Bronchial epithelial cell (primary cell): ENCODE measurements around the gene FAT1. TPM values are rescaled to one million over a fixed set of nuclear protein-coding genes. Genes with fewer than 3 reads are reported as not detected.

Experiments used
- DNase-seq: peaks from one replicate; pipeline ENCODE4 v3.0.0-alpha.2; 2010; ENCODE audit warnings: low read depth
- FAIRE-seq: peaks from 2 replicates; lab custom pipeline; 2011; peaks lifted over from hg19 to GRCh38; lab: Jason Lieb, UNC
- H3K27me3 ChIP-seq: 2 replicates; pipeline ENCODE4 v1.5.1; 2011; ENCODE audit warnings: low read length; ENCODE audit not compliant: control insufficient read depth, insufficient read depth
- H3K36me3 ChIP-seq: 2 replicates; pipeline ENCODE4 v1.5.1; 2011; ENCODE audit warnings: low read length; ENCODE audit not compliant: control insufficient read depth, insufficient read depth
- H3K4me3 ChIP-seq: 2 replicates; pipeline ENCODE4 v1.5.1; 2011; ENCODE audit warnings: mild to moderate bottlenecking, low read depth, low read length, control low read depth
- total RNA-seq: library from RNA; depleted of rRNA; stranded (reverse); fragments of >200 nt; gene quantifications from 2 replicates; pipeline ENCODE4 v1.2.1, GENCODE V29; 2014
- TF ChIP-seq, protein P1 (sequence below): IDR thresholded peaks from 2 replicates; pipeline ENCODE4 v1.5.1; 2011; ENCODE audit warnings: mild to moderate bottlenecking, moderate library complexity, low read length, control low read depth, inconsistent platforms; ENCODE audit not compliant: insufficient read depth, severe bottlenecking

Gene FAT1
- total RNA-seq, 1 donor from 2014 or later = 237 TPM

DNA sequence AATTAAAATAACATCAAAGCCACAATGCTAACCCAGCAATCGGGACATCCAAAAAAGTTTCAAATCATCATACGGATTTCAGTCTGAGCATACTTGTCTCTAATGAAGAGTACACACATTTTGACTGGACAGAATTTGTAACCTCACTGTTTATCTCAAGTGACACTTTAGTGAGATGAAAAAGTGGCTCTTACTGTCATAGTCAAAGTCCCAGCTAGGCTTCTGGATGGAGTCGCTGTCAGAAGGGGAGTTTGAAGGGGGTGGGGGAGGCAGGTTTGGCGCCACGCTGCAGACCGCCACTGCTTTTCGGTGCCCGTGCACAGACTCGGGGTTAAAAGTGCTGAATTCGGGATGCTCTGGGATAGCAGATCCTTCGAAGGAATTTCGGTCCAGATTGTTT lies 127.3 kb downstream of the FAT1 start:
- no peak overlapping the region for H3K4me3 ChIP-seq
- peaks cover 28% of the 10 kb centered on the region for H3K36me3 ChIP-seq
- TF ChIP-seq, protein P1, sequence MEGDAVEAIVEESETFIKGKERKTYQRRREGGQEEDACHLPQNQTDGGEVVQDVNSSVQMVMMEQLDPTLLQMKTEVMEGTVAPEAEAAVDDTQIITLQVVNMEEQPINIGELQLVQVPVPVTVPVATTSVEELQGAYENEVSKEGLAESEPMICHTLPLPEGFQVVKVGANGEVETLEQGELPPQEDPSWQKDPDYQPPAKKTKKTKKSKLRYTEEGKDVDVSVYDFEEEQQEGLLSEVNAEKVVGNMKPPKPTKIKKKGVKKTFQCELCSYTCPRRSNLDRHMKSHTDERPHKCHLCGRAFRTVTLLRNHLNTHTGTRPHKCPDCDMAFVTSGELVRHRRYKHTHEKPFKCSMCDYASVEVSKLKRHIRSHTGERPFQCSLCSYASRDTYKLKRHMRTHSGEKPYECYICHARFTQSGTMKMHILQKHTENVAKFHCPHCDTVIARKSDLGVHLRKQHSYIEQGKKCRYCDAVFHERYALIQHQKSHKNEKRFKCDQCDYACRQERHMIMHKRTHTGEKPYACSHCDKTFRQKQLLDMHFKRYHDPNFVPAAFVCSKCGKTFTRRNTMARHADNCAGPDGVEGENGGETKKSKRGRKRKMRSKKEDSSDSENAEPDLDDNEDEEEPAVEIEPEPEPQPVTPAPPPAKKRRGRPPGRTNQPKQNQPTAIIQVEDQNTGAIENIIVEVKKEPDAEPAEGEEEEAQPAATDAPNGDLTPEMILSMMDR = no peak
- no peak for DNase-seq
- no peaks in the 10 kb centered on the region for H3K27me3 ChIP-seq
- no peak for FAIRE-seq

GRCh38 chr4:186593587-186593973 lies 130.1 kb downstream of the FAT1 start:
- FAIRE-seq (no peak), DNase-seq (no peak)
- TF ChIP-seq, protein P1 = no peak
- Histone ChIP-seq H3K4me3 (no peak overlapping the region), H3K36me3 (peaks cover 21% of the 10 kb centered on the region), H3K27me3 (no peaks in the 10 kb centered on the region)

- no peak for FAIRE-seq
- H3K36me3 ChIP-seq = peaks cover 21% of the 10 kb centered on the region
- no peaks in the 10 kb centered on the region for H3K27me3 ChIP-seq
- DNase-seq = no peak
- TF ChIP-seq, protein P1 = no peak
- no peak overlapping the region for H3K4me3 ChIP-seq
These were observed 130.6 kb downstream of the FAT1 start for GRCh38 chr4:186592966-186593586.

GRCh38 chr4:186592445-186592844 lies 131.2 kb downstream of the FAT1 start:
- H3K27me3 ChIP-seq = no peaks in the 10 kb centered on the region
- FAIRE-seq = no peak
- no peak for DNase-seq
- peaks cover 20% of the 10 kb centered on the region for H3K36me3 ChIP-seq
- no peak overlapping the region for H3K4me3 ChIP-seq
- TF ChIP-seq, protein P1 = no peak

DNA sequence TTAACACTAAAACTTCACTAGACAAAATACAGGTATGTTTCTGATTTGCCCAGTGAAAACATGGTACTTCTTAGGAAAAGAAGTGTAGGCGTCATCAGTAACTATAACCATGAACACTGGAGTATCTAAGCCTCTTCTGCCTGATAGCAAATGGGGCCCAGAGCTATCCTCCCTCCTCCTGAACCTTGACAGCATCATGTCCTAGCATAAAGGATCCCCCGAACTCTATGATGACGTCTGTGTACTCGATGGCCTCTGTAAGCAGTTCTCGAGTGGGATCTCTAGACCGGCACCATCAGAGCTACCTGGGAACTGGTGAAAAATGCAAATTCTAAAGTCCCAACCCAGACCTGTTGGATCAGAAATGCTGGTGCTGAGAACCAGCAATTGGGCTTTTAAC lies 132.0 kb downstream of the FAT1 start:
- no peaks in the 10 kb centered on the region for H3K27me3 ChIP-seq
- TF ChIP-seq, protein P1 = no peak
- peak; percentile 40 for FAIRE-seq
- no peak for DNase-seq
- H3K36me3 ChIP-seq = peaks cover 16% of the 10 kb centered on the region
- H3K4me3 ChIP-seq = no peak overlapping the region

GRCh38 chr4:186588503-186588902 lies 135.2 kb downstream of the FAT1 start:
- FAIRE-seq = no peak

More at GRCh38 chr4:186588503-186588902, 135.2 kb downstream of the FAT1 start:
- H3K27me3 ChIP-seq = no peaks in the 10 kb centered on the region
- DNase-seq = no peak
- TF ChIP-seq, protein P1 = no peak
- peaks cover 14% of the 10 kb centered on the region for H3K36me3 ChIP-seq
- H3K4me3 ChIP-seq = no peak overlapping the region
